H1 (cell line): ENCODE measurements around the gene KCNH6. TPM values are rescaled to one million over a fixed set of nuclear protein-coding genes. Genes with fewer than 3 reads are reported as not detected.

Source experiments
- CTCF ChIA-PET: fragments of 300-600 bp; sonication (Branson Sonifier 250); formaldehyde crosslinking; loops from one replicate; lab custom pipeline; 2021; ENCODE audit not compliant: partially characterized antibody; lab: Charles Lee
- POLR2A ChIA-PET: fragments of 300-600 bp; sonication (Branson Sonifier 250); formaldehyde crosslinking; loops from one replicate; lab custom pipeline; 2021; ENCODE audit warnings: inconsistent platforms; ENCODE audit not compliant: partially characterized antibody; lab: Charles Lee
- DNase-seq, 2 experiments: peaks; one replicate each; pipeline versions ENCODE4 v3.0.0 to v3.0.0-alpha.2; 2010 to 2022; ENCODE audit warnings: low spot score in 2 of 2, low read depth in 1 of 2, mixed read lengths in 1 of 2
- FAIRE-seq: peaks from 2 replicates; lab custom pipeline; 2011; peaks lifted over from hg19 to GRCh38; lab: Jason Lieb, UNC
- H2AFZ ChIP-seq: 2 replicates; pipeline ENCODE4 v1.8.1; 2012; ENCODE audit warnings: low read length, inconsistent platforms
- H2AK5ac ChIP-seq: 2 replicates; pipeline ENCODE4 v1.6.1; 2013; ENCODE audit warnings: low read depth, low read length
- H2BK120ac ChIP-seq: replicated peaks from 2 replicates; pipeline ENCODE3; 2013; ENCODE audit warnings: low read depth, low read length, inconsistent platforms
- H2BK12ac ChIP-seq: 2 replicates; pipeline ENCODE4 v1.6.1; 2013; ENCODE audit warnings: low read depth, low read length
- H2BK15ac ChIP-seq: 2 replicates; pipeline ENCODE4 v1.6.1; 2013; ENCODE audit warnings: low read length
- H2BK20ac ChIP-seq: 2 replicates; pipeline ENCODE4 v1.6.1; 2013; ENCODE audit warnings: low read length
- H2BK5ac ChIP-seq: 2 replicates; pipeline ENCODE4 v1.6.1; 2013; ENCODE audit warnings: low read depth, low read length
- H3K14ac ChIP-seq: 2 replicates; pipeline ENCODE4 v1.6.1; 2013; ENCODE audit warnings: inconsistent platforms; ENCODE audit not compliant: insufficient read length
- H3K18ac ChIP-seq: 2 replicates; pipeline ENCODE4 v1.6.1; 2013; ENCODE audit warnings: low read length; ENCODE audit errors: extremely low read depth
- H3K23ac ChIP-seq: 2 replicates; pipeline ENCODE4 v1.6.1; 2013; ENCODE audit warnings: inconsistent platforms; ENCODE audit not compliant: insufficient read length
- H3K23me2 ChIP-seq: 2 replicates; pipeline ENCODE4 v1.6.1; 2013; ENCODE audit warnings: low read depth, low read length
- H3K27ac ChIP-seq: 2 replicates; pipeline ENCODE4 v1.6.1; 2011; ENCODE audit warnings: low read depth, low read length, inconsistent platforms
- H3K27me3 ChIP-seq, 4 experiments: replicated peaks in 1 of 4; 1 replicate in 1 of 4; 2 replicates in 3 of 4; pipeline versions ENCODE4 v1.6.1 to v1.8.1; 2011 to 2013; ENCODE audit warnings: low read length in 3 of 4, mild to moderate bottlenecking in 3 of 4, inconsistent platforms in 2 of 4, mixed read lengths in 2 of 4, moderate library complexity in 1 of 4; ENCODE audit not compliant: control insufficient read depth in 3 of 4, insufficient read depth in 3 of 4; ENCODE audit errors: extremely low read depth in 1 of 4
- H3K36me3 ChIP-seq, 4 experiments: 2 replicates each; pipeline versions ENCODE4 v1.6.1 to v1.8.1; 2011 to 2013; ENCODE audit warnings: mild to moderate bottlenecking in 4 of 4, low read length in 3 of 4, moderate library complexity in 2 of 4, control low read depth in 1 of 4, inconsistent platforms in 1 of 4; ENCODE audit not compliant: insufficient read depth in 4 of 4, control insufficient read depth in 2 of 4
- H3K4ac ChIP-seq: replicated peaks from 2 replicates; pipeline ENCODE3; 2013; ENCODE audit warnings: low read length, low read depth, mixed read lengths, inconsistent platforms; ENCODE audit not compliant: insufficient read length
- H3K4me1 ChIP-seq, 4 experiments: replicated peaks in 1 of 4; 1 replicate in 1 of 4; 2 replicates in 3 of 4; pipeline versions ENCODE4 v1.6.1 to v1.8.1; 2011 to 2013; ENCODE audit warnings: low read length in 3 of 4, inconsistent platforms in 2 of 4, mixed read lengths in 1 of 4; ENCODE audit not compliant: insufficient read depth in 4 of 4, control insufficient read depth in 3 of 4
- H3K4me2 ChIP-seq, 2 experiments: 2 replicates each; pipeline versions ENCODE4 v1.6.1 to v1.8.1; 2011 to 2013; ENCODE audit warnings: low read depth in 2 of 2, low read length in 2 of 2, control low read depth in 1 of 2, inconsistent platforms in 1 of 2, mild to moderate bottlenecking in 1 of 2; ENCODE audit not compliant: insufficient read depth in 1 of 2
- H3K4me3 ChIP-seq, 4 experiments: fragments of 200-600, 300-600 bp in 1 of 4; sonication (generic), shearing (Covaris generic), sonication (Bioruptor Twin) in 1 of 4; 2 replicates each; pipeline versions ENCODE4 v1.5.1 to v1.8.1; 2011 to 2016; ENCODE audit warnings: low read length in 4 of 4, low read depth in 3 of 4, control low read depth in 2 of 4, inconsistent platforms in 2 of 4, mild to moderate bottlenecking in 2 of 4, mixed read lengths in 1 of 4, moderate library complexity in 1 of 4; ENCODE audit not compliant: insufficient read depth in 2 of 4; ENCODE audit errors: extremely low read depth in 1 of 4
- H3K56ac ChIP-seq: replicated peaks from 2 replicates; pipeline ENCODE3; 2013; ENCODE audit warnings: low read depth, mild to moderate bottlenecking, mixed read lengths, low read length, inconsistent platforms; ENCODE audit not compliant: insufficient read length
- H3K79me1 ChIP-seq: 2 replicates; pipeline ENCODE4 v1.6.1; 2013; ENCODE audit warnings: low read depth, low read length, control low read depth
- H3K79me2 ChIP-seq, 2 experiments: 2 replicates each; pipeline versions ENCODE4 v1.6.1 to v1.8.1; 2012 to 2013; ENCODE audit warnings: low read length in 2 of 2, mild to moderate bottlenecking in 2 of 2, inconsistent platforms in 1 of 2; ENCODE audit not compliant: insufficient read depth in 2 of 2, control insufficient read depth in 1 of 2
- H3K9ac ChIP-seq, 4 experiments: replicated peaks in 1 of 4; 1 replicate in 1 of 4; 2 replicates in 3 of 4; pipeline versions ENCODE4 v1.6.1 to v1.8.1; 2011 to 2013; ENCODE audit warnings: low read depth in 3 of 4, low read length in 3 of 4, control low read depth in 2 of 4, mild to moderate bottlenecking in 2 of 4, moderate library complexity in 2 of 4, inconsistent platforms in 1 of 4; ENCODE audit errors: extremely low read depth in 1 of 4
- H3K9me3 ChIP-seq, 2 experiments: 2 replicates each; pipeline versions ENCODE4 v1.6.1 to v1.8.1; 2012 to 2013; ENCODE audit warnings: mild to moderate bottlenecking in 2 of 2, moderate library complexity in 2 of 2, control low read depth in 1 of 2, inconsistent platforms in 1 of 2, low read depth in 1 of 2, low read length in 1 of 2, mixed read lengths in 1 of 2; ENCODE audit not compliant: insufficient read depth in 2 of 2
- H4K20me1 ChIP-seq, 2 experiments: replicated peaks in 1 of 2; 2 replicates each; pipeline versions ENCODE3 to v1.8.1; 2011 to 2013; ENCODE audit warnings: inconsistent platforms in 2 of 2, low read length in 2 of 2, mild to moderate bottlenecking in 1 of 2; ENCODE audit not compliant: insufficient read depth in 2 of 2, control insufficient read depth in 1 of 2
- H4K5ac ChIP-seq: 2 replicates; pipeline ENCODE4 v1.6.1; 2013; ENCODE audit warnings: low read length, low read depth, mixed read lengths, inconsistent platforms; ENCODE audit not compliant: insufficient read length
- H4K8ac ChIP-seq: 2 replicates; pipeline ENCODE4 v1.8.0; 2013; ENCODE audit warnings: mild to moderate bottlenecking, moderate library complexity, low read length, inconsistent platforms; ENCODE audit not compliant: insufficient read depth; ENCODE audit errors: extremely low read depth
- H4K91ac ChIP-seq: replicated peaks from 2 replicates; pipeline ENCODE3; 2013; ENCODE audit warnings: low read length, mixed read lengths, inconsistent platforms; ENCODE audit not compliant: insufficient read length
- CHD2 ChIP-seq: IDR thresholded peaks from 2 replicates; pipeline ENCODE4 v1.6.1; 2012; ENCODE audit warnings: low read length, improper control_type of control experiment
- GTF2F1 ChIP-seq: IDR thresholded peaks from 2 replicates; pipeline ENCODE4 v1.6.1; 2012; ENCODE audit warnings: low read depth, low read length, improper control_type of control experiment, borderline replicate concordance
- MAX ChIP-seq: IDR thresholded peaks from 2 replicates; pipeline ENCODE4 v1.6.1; 2012; ENCODE audit warnings: inconsistent platforms
- RBBP5 ChIP-seq: IDR thresholded peaks from 2 replicates; pipeline ENCODE4 v1.7.1; 2012; ENCODE audit warnings: low read depth, mild to moderate bottlenecking, inconsistent platforms, low read length, moderate library complexity, borderline replicate concordance
- RNF2 ChIP-seq: fragments of 200-900, 300-1000 bp; sonication (generic); IDR thresholded peaks from 2 replicates; pipeline ENCODE4 v1.7.1; 2016; ENCODE audit warnings: borderline replicate concordance, low read depth, mild to moderate bottlenecking, antibody characterized with exemption, low read length; ENCODE audit not compliant: poor library complexity, severe bottlenecking; ENCODE audit errors: missing control alignments
- SIN3A ChIP-seq, 2 experiments: IDR thresholded peaks in 1 of 2; conservative IDR thresholded peaks in 1 of 2; 2 replicates each; pipeline ENCODE4 v1.6.1; 2011 to 2012; ENCODE audit warnings: low read length in 2 of 2, improper control_type of control experiment in 1 of 2, low read depth in 1 of 2, mild to moderate bottlenecking in 1 of 2
- SP1 ChIP-seq: IDR thresholded peaks from 2 replicates; pipeline ENCODE4 v1.6.1; 2011; ENCODE audit warnings: low read depth, low read length
- SP2 ChIP-seq: IDR thresholded peaks from 2 replicates; pipeline ENCODE4 v1.6.1; 2012; ENCODE audit warnings: mild to moderate bottlenecking, low read length, inconsistent platforms
- TEAD4 ChIP-seq: IDR thresholded peaks from 2 replicates; pipeline ENCODE4 v1.6.1; 2012; ENCODE audit warnings: low read depth, low read length, inconsistent platforms, mixed read lengths
- WGBS, 2 experiments: shearing (Covaris generic) in 1 of 2; methylation state at CpG; one replicate each; pipeline versions ENCODE4 v1.1.6 to v1.1.7; 2013 to 2015; ENCODE audit warnings: low lambda C conversion rate in 2 of 2, mixed read lengths in 2 of 2, inconsistent platforms in 1 of 2, low coverage in 1 of 2, missing lambda C conversion rate in 1 of 2; ENCODE audit not compliant: insufficient replicate concordance in 2 of 2, insufficient coverage in 1 of 2, insufficient read length in 1 of 2; ENCODE audit errors: extremely low coverage in 1 of 2, missing lambda C conversion rate in 1 of 2; 5-methylcytosine and 5-hydroxymethylcytosine counted together
- polyA plus RNA-seq, 7 experiments: library from polyadenylated mRNA; depleted of rRNA in 3 of 7; stranded (reverse) in 5 of 7; unstranded in 2 of 7; fragments of >200 nt in 5 of 7; fragments of 200-250 nt in 2 of 7; gene quantifications; 1 replicate in 5 of 7; 2 replicates in 1 of 7; 4 replicates in 1 of 7; pipeline versions ENCODE4 v1.2.1 to v1.2.3, GENCODE V29; 2011 to 2013; ENCODE audit warnings: missing spikeins in 2 of 7, mixed read lengths in 2 of 7
- total RNA-seq: library from RNA; stranded (reverse); fragmentation: NEBNext Ultra II Directional; extraction: Animal tissue kit (Norgen Biotek cat#: 25700); gene quantifications from 2 replicates; pipeline ENCODE4 v1.2.1, GENCODE V29; 2021

The KCNH6 gene
- total and polyA plus RNA-seq, 2 of the 8 experiments (the other 6 are each of a cell fraction or from before 2014, with no cell fraction given), result 1.8 to 3.6 TPM

- Histone ChIP-seq H3K23ac (peak within 1 kb of the TSS; percentile 57), H3K79me1 (peaks cover 6% of the 10 kb centered on the region), H2AK5ac (peak within 1 kb of the TSS; percentile 93; the same call in 1 of the 2 replicates), H3K4ac (peak within 1 kb of the TSS; percentile 60), H3K79me2 (peaks cover 17 to 43% of the 10 kb centered on the region in 2 experiments), H3K4me2 (peak within 1 kb of the TSS; percentile 75 to 83), H3K18ac (peak within 1 kb of the TSS; percentile 98), H2BK5ac (peak within 1 kb of the TSS; percentile 94), H3K9ac (peak within 1 kb of the TSS; percentile 69 to 85 (median 73)), H3K27ac (peak within 1 kb of the TSS; percentile 68; the same call in 1 of the 2 replicates), H3K36me3 (peaks cover 0 to 3% (median 0%) of the 10 kb centered on the region in 4 experiments; a peak in 1 of 8 replicates), H3K56ac (peak within 1 kb of the TSS; percentile 95), H2AFZ (peak within 1 kb of the TSS; percentile 51; the same call in 1 of the 2 replicates), H3K27me3 (no peaks in the 10 kb centered on the region), H3K14ac (peak within 1 kb of the TSS; percentile 48), H4K8ac (peak within 1 kb of the TSS; percentile 90), H3K4me1 (peaks cover 0 to 4% (median 3%) of the 10 kb centered on the region in 4 experiments; a peak in 5 of 7 replicates), H4K5ac (peak within 1 kb of the TSS; percentile 91), H4K20me1 (peaks cover 5 to 15% of the 10 kb centered on the region in 2 experiments), H4K91ac (peak within 1 kb of the TSS; percentile 94), H3K4me3 (peak within 1 kb of the TSS; percentile 88 to 95 (median 90)), H2BK120ac (no peak within 1 kb of the TSS), H2BK20ac (no peak within 1 kb of the TSS), H2BK12ac (no peak within 1 kb of the TSS), H3K9me3 (no peaks in the 10 kb centered on the region), H2BK15ac (no peak within 1 kb of the TSS), H3K23me2 (peaks cover 11% of the 10 kb centered on the region; the same call in 1 of the 2 replicates)
- FAIRE-seq, result no peak
- POLR2A ChIA-PET, result interaction anchor here (0.7 to 2.1 kb wide), 10 partner anchors 12 to 72 kb away, joined by 3 to 5 read pairs (median 4); partner anchors contain the start of genes MAP3K3 and TACO1
- WGBS, 2 experiments, result 2% methylated on average over 62 of the region's 72 CpGs; no CpG with 5 or more reads in 1 of the 2 experiments
- peak; percentile 96 to 97 for DNase-seq
- CTCF ChIA-PET, result interaction anchor here (1.0 to 2.6 kb wide), 7 partner anchors 11 to 115 kb away, joined by 3 to 10 read pairs (median 4); no protein-coding TSS in a partner anchor
- peak; percentile 95 for TF ChIP-seq CHD2
- TF ChIP-seq RNF2, result no peak
- TF ChIP-seq SP2, result peak; percentile 95
- no peak for TF ChIP-seq GTF2F1
- TF ChIP-seq SIN3A (conservative IDR thresholded peaks at IDR 0.05 in 1 of 2, IDR thresholded peaks at IDR 0.05 in 1 of 2; ENCODE audit: low read depth in 1 of 2, low read length in 2 of 2), result peak; percentile 51 to 61; a peak in 2 of 4 replicates
- TF ChIP-seq RBBP5, result peak; percentile 68; the same call in 1 of the 2 replicates
- TF ChIP-seq MAX, result peak; percentile 47
- peak; percentile 100 for TF ChIP-seq SP1
- TF ChIP-seq TEAD4, result no peak
Observed at GRCh38 chr17:63549946-63550816, 27.0 kb downstream of the KCNH6 start, which contains the start of gene DCAF7. Gene DCAF7, plus strand, starts transcription at chr17:63550477. Its CDS starts 201 bp downstream, at chr17:63550678.
